ENCODE measurements around the gene SPATA46. TPM values are rescaled to one million over a fixed set of nuclear protein-coding genes. Genes with fewer than 3 reads are reported as not detected.

The SPATA46 gene
- polyA plus RNA-seq, 2 donors = not detected

- H3K27ac ChIP-seq (ENCODE audit: low read depth in 2 of 2, low read length in 1 of 2) = no peak overlapping the region
- H3K9me3 ChIP-seq (ENCODE audit: control insufficient read depth in 2 of 2, insufficient read depth in 1 of 2, low read depth in 1 of 2, low read length in 1 of 2) = no peaks in the 10 kb centered on the region
- no peaks in the 10 kb centered on the region for H3K27me3 ChIP-seq (ENCODE audit: control insufficient read depth in 1 of 2, insufficient read depth in 2 of 2, low read length in 2 of 2)
- H3K4me1 ChIP-seq (ENCODE audit: control insufficient read depth in 2 of 2, insufficient read depth in 2 of 2, low read length in 1 of 2) = peaks cover 0 to 5% of the 10 kb centered on the region in 2 donors
- no peak overlapping the region for H3K4me3 ChIP-seq (ENCODE audit: low read depth in 1 of 2, low read length in 2 of 2)
- H3K36me3 ChIP-seq (ENCODE audit: control insufficient read depth in 2 of 2, insufficient read depth in 2 of 2, low read length in 1 of 2) = no peaks in the 10 kb centered on the region
- WGBS, 2 donors = 73 to 82% methylated on average over 6 of the region's 6 CpGs
These were observed 25.3 kb downstream of the SPATA46 start for GRCh38 chr1:162351246-162351842.

- no peak overlapping the region for H3K4me3 ChIP-seq (ENCODE audit: low read depth in 1 of 2, low read length in 2 of 2)
- H3K27me3 ChIP-seq (ENCODE audit: control insufficient read depth in 1 of 2, insufficient read depth in 2 of 2, low read length in 2 of 2) = no peaks in the 10 kb centered on the region
- H3K4me1 ChIP-seq (ENCODE audit: control insufficient read depth in 2 of 2, insufficient read depth in 2 of 2, low read length in 1 of 2) = peaks cover 0 to 5% of the 10 kb centered on the region in 2 donors
- WGBS, 2 donors = 46 to 51% methylated on average over 11 of the region's 11 CpGs
- H3K27ac ChIP-seq (ENCODE audit: low read depth in 2 of 2, low read length in 1 of 2) = peak overlapping the region in 1 of 2 donors; percentile 1
- no peaks in the 10 kb centered on the region for H3K36me3 ChIP-seq (ENCODE audit: control insufficient read depth in 2 of 2, insufficient read depth in 2 of 2, low read length in 1 of 2)
- H3K9me3 ChIP-seq (ENCODE audit: control insufficient read depth in 2 of 2, insufficient read depth in 1 of 2, low read depth in 1 of 2, low read length in 1 of 2) = no peaks in the 10 kb centered on the region
These were observed 26.9 kb downstream of the SPATA46 start for GRCh38 chr1:162349635-162350330.

DNA sequence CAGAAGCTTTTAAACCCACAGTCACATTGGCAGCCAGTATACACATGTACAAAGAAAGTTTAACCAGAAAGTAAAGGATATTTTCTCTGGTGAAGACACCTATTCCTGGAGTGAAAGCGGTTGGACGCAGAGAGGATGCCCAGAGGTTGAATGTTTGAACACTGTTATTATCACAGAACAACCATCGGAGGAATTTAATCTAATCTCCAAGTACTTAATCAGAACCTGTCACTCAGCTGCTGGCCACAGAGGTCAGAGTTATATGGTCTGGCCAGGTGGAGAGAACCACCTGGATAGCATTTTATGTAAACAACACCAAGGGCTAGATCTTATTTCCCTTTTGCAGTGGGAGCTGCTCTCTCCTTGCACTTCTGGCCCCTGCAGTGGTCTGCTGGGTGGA is 29.4 kb downstream of the SPATA46 start:
- Histone ChIP-seq H3K4me3 (ENCODE audit: low read depth in 1 of 2, low read length in 2 of 2) (no peak overlapping the region), H3K4me1 (ENCODE audit: control insufficient read depth in 2 of 2, insufficient read depth in 2 of 2, low read length in 1 of 2) (peaks cover 0 to 5% of the 10 kb centered on the region in 2 donors), H3K9me3 (ENCODE audit: control insufficient read depth in 2 of 2, insufficient read depth in 1 of 2, low read depth in 1 of 2, low read length in 1 of 2) (peaks cover 0 to 2% of the 10 kb centered on the region in 2 donors), H3K27me3 (ENCODE audit: control insufficient read depth in 1 of 2, insufficient read depth in 2 of 2, low read length in 2 of 2) (no peaks in the 10 kb centered on the region), H3K27ac (ENCODE audit: low read depth in 2 of 2, low read length in 1 of 2) (no peak overlapping the region), H3K36me3 (ENCODE audit: control insufficient read depth in 2 of 2, insufficient read depth in 2 of 2, low read length in 1 of 2) (no peaks in the 10 kb centered on the region)
- WGBS, 2 donors = 43 to 62% methylated on average over 3 of the region's 3 CpGs

GRCh38 chr1:162343470-162343869 is 33.2 kb downstream of the SPATA46 start:
- Histone ChIP-seq H3K27ac (ENCODE audit: low read depth in 2 of 2, low read length in 1 of 2) (no peak overlapping the region), H3K4me3 (ENCODE audit: low read depth in 1 of 2, low read length in 2 of 2) (no peak overlapping the region), H3K27me3 (ENCODE audit: control insufficient read depth in 1 of 2, insufficient read depth in 2 of 2, low read length in 2 of 2) (no peaks in the 10 kb centered on the region), H3K36me3 (ENCODE audit: control insufficient read depth in 2 of 2, insufficient read depth in 2 of 2, low read length in 1 of 2) (no peaks in the 10 kb centered on the region), H3K4me1 (ENCODE audit: control insufficient read depth in 2 of 2, insufficient read depth in 2 of 2, low read length in 1 of 2) (no peaks in the 10 kb centered on the region), H3K9me3 (ENCODE audit: control insufficient read depth in 2 of 2, insufficient read depth in 1 of 2, low read depth in 1 of 2, low read length in 1 of 2) (peaks cover 0 to 2% of the 10 kb centered on the region in 2 donors)
- WGBS, 2 donors = 89 to 91% methylated on average over 5 of the region's 5 CpGs

DNA sequence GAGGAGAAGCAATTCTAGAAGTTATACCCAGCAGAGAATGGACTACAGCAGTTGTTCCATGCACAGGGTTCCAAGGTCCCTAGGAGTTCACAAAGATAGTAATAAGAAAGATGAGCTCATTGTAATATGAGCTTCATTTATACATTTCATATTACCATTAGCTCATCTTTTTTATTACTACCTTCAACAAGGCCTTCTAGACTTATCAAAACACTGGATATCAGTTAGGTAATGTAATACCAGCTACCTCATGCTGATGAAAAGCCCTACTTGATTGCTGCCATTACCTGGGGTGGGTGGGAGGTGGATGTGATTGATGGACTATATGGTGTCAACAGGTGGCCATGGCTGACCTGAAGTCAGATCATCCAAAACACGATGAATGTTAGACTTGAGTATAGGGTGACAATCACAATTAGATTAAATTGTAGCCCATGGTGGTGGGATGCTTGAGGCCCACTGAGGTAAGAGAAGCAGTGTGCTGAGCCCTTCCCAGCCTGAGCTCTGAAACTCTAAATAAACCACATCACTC is 34.1 kb downstream of the SPATA46 start:
- Histone ChIP-seq H3K27ac (ENCODE audit: low read depth in 2 of 2, low read length in 1 of 2) (no peak overlapping the region), H3K27me3 (ENCODE audit: control insufficient read depth in 1 of 2, insufficient read depth in 2 of 2, low read length in 2 of 2) (no peaks in the 10 kb centered on the region), H3K4me3 (ENCODE audit: low read depth in 1 of 2, low read length in 2 of 2) (no peak overlapping the region), H3K4me1 (ENCODE audit: control insufficient read depth in 2 of 2, insufficient read depth in 2 of 2, low read length in 1 of 2) (no peaks in the 10 kb centered on the region), H3K9me3 (ENCODE audit: control insufficient read depth in 2 of 2, insufficient read depth in 1 of 2, low read depth in 1 of 2, low read length in 1 of 2) (peaks cover 0 to 2% of the 10 kb centered on the region in 2 donors), H3K36me3 (ENCODE audit: control insufficient read depth in 2 of 2, insufficient read depth in 2 of 2, low read length in 1 of 2) (no peaks in the 10 kb centered on the region)
- 96 to 97% methylated on average over 1 of the region's 1 CpG for WGBS, 2 donors

DNA sequence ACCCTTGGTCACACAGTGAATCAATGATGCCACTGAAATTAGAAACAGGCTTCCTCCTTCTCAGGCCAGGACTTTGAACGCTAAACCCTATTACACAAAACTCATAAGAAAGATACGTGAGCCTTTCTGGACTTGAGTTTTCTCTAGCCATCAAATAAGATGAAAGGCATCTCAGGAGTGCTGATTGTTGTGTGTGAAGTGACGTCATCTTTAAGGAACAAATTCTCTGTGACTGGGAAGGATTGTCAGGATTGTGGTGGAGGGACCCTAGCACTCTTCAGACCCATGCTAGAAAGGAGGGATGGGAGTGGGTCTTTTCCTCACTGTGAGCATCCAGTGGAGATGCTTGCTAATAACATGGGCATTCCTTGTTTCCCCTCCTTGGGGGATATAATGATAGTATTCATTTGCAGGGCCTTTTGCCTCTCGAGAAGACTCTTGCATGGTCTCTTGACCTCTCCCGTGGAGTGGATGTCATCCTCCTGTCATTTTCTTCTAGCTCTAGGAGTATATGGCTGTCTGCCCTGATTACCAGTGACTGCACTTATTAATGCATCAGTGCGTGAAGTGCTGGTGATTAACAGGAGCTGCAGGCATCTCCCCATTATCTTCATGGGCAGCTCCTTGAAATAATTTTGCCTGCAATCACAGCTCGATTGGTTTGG is 39.9 kb downstream of the SPATA46 start:
- 81 to 86% methylated on average over 7 of the region's 7 CpGs for WGBS, 2 donors
- H3K4me1 ChIP-seq (ENCODE audit: control insufficient read depth in 2 of 2, insufficient read depth in 2 of 2, low read length in 1 of 2) = no peaks in the 10 kb centered on the region
- no peak overlapping the region for H3K4me3 ChIP-seq (ENCODE audit: low read depth in 1 of 2, low read length in 2 of 2)

GRCh38 chr1:162335126-162335525 is 41.5 kb downstream of the SPATA46 start:
- H3K36me3 ChIP-seq (ENCODE audit: control insufficient read depth in 2 of 2, insufficient read depth in 2 of 2, low read length in 1 of 2) = no peaks in the 10 kb centered on the region
- H3K9me3 ChIP-seq (ENCODE audit: control insufficient read depth in 2 of 2, insufficient read depth in 1 of 2, low read depth in 1 of 2, low read length in 1 of 2) = no peaks in the 10 kb centered on the region
- H3K27me3 ChIP-seq (ENCODE audit: control insufficient read depth in 1 of 2, insufficient read depth in 2 of 2, low read length in 2 of 2) = no peaks in the 10 kb centered on the region
- no peaks in the 10 kb centered on the region for H3K4me1 ChIP-seq (ENCODE audit: control insufficient read depth in 2 of 2, insufficient read depth in 2 of 2, low read length in 1 of 2)
- WGBS, 2 donors = 69 to 71% methylated on average over 5 of the region's 5 CpGs
- H3K4me3 ChIP-seq (ENCODE audit: low read depth in 1 of 2, low read length in 2 of 2) = no peak overlapping the region
- H3K27ac ChIP-seq (ENCODE audit: low read depth in 2 of 2, low read length in 1 of 2) = no peak overlapping the region

More for the DNA sequence above, 39.9 kb downstream of the SPATA46 start:
- Histone ChIP-seq H3K27me3 (ENCODE audit: control insufficient read depth in 1 of 2, insufficient read depth in 2 of 2, low read length in 2 of 2) (no peaks in the 10 kb centered on the region), H3K36me3 (ENCODE audit: control insufficient read depth in 2 of 2, insufficient read depth in 2 of 2, low read length in 1 of 2) (no peaks in the 10 kb centered on the region), H3K27ac (ENCODE audit: low read depth in 2 of 2, low read length in 1 of 2) (no peak overlapping the region), H3K9me3 (ENCODE audit: control insufficient read depth in 2 of 2, insufficient read depth in 1 of 2, low read depth in 1 of 2, low read length in 1 of 2) (no peaks in the 10 kb centered on the region)

DNA sequence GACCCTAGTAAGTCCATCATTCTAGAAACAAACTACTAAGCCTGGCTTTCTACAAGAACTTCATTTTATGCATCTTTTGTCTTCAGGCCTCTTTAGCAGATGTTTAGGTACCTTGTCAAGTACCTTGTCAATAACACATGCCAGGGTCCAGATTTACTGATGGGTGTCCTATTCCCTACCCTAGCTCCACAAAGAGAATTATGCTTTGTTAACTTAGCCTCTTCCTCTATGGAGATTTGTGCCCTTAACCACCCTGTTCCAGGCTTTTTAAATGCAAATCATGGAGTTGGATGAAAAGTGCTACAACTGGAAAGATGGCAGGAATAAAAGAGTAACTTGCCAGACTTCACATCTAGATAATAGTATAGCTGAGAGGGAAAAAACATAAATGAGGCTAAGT is 42.7 kb downstream of the SPATA46 start:
- H3K27ac ChIP-seq (ENCODE audit: low read depth in 2 of 2, low read length in 1 of 2) = no peak overlapping the region
- no peaks in the 10 kb centered on the region for H3K4me1 ChIP-seq (ENCODE audit: control insufficient read depth in 2 of 2, insufficient read depth in 2 of 2, low read length in 1 of 2)
- H3K9me3 ChIP-seq (ENCODE audit: control insufficient read depth in 2 of 2, insufficient read depth in 1 of 2, low read depth in 1 of 2, low read length in 1 of 2) = no peaks in the 10 kb centered on the region
- no peak overlapping the region for H3K4me3 ChIP-seq (ENCODE audit: low read depth in 1 of 2, low read length in 2 of 2)
- H3K36me3 ChIP-seq (ENCODE audit: control insufficient read depth in 2 of 2, insufficient read depth in 2 of 2, low read length in 1 of 2) = no peaks in the 10 kb centered on the region
- no peaks in the 10 kb centered on the region for H3K27me3 ChIP-seq (ENCODE audit: control insufficient read depth in 1 of 2, insufficient read depth in 2 of 2, low read length in 2 of 2)

- Histone ChIP-seq H3K27me3 (ENCODE audit: control insufficient read depth in 1 of 2, insufficient read depth in 2 of 2, low read length in 2 of 2) (no peaks in the 10 kb centered on the region), H3K36me3 (ENCODE audit: control insufficient read depth in 2 of 2, insufficient read depth in 2 of 2, low read length in 1 of 2) (no peaks in the 10 kb centered on the region), H3K27ac (ENCODE audit: low read depth in 2 of 2, low read length in 1 of 2) (no peak overlapping the region), H3K4me3 (ENCODE audit: low read depth in 1 of 2, low read length in 2 of 2) (no peak overlapping the region), H3K4me1 (ENCODE audit: control insufficient read depth in 2 of 2, insufficient read depth in 2 of 2, low read length in 1 of 2) (no peaks in the 10 kb centered on the region), H3K9me3 (ENCODE audit: control insufficient read depth in 2 of 2, insufficient read depth in 1 of 2, low read depth in 1 of 2, low read length in 1 of 2) (no peaks in the 10 kb centered on the region)
- 42 to 48% methylated on average over 3 of the region's 3 CpGs for WGBS, 2 donors
These were observed 46.8 kb downstream of the SPATA46 start for GRCh38 chr1:162329826-162330225.

Data from esophagus (tissue), 2 donors.